ENCODE measurements around the gene TYW5.

DNA sequence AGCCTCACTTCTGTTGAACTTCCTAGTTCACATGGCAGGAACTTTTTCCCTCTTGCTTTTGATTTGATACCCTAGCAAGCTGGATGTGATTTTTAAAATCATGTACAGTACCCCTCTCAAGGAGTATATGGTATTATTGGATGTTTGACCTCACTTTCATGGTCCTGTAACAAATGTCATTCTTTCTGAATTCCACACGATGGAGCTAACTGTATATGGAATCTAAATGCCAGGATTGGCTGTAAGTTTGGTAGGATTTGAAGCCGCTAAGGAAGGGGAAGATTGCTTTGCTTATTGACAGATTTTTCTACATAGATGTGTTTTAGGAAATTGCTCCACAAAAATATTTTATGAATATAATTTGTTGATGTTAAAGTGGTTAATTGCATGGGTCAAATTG, 18.4 kb upstream of the TYW5 start:
- TF ChIP-seq SUZ12 (IDR thresholded peaks at IDR 0.05; ENCODE audit: extremely low read depth, insufficient read depth, insufficient read length) = no peak
- no peak for TF ChIP-seq YY1 (IDR thresholded peaks at IDR 0.05; ENCODE audit: insufficient read depth, insufficient read length)
- TF ChIP-seq ZNF274 (IDR thresholded peaks at IDR 0.05; ENCODE audit: low read depth, low read length) = no peak

All from NT2/D1 (cell line).